ENCODE data around the gene ADI1.

GRCh38 chr2:3456125-3456524 is 63.2 kb downstream of the ADI1 start:
- TF ChIP-seq CTCF (IDR thresholded peaks at IDR 0.05) (no peak), EP300 (IDR thresholded peaks at IDR 0.05) (no peak), POLR2A (IDR thresholded peaks at IDR 0.05) (no peak)
